Thoracic aorta (tissue), 2 donors: Measurements from ENCODE around the gene SPAG17. TPM values are rescaled to one million over a fixed set of nuclear protein-coding genes. Genes with fewer than 3 reads are reported as not detected.
"Not testable (repeated sequence)": the region's sequence is repeated elsewhere in the genome, so short reads cannot be mapped to it uniquely, and the experiment has no call there.

Experiments used
- ATAC-seq: fragments of 150-250 bp; one replicate; pipeline ENCODE4 v1.8.0; 2017; ENCODE audit warnings: low read depth; ENCODE audit not compliant: insufficient number of reproducible peaks, low FRiP score
- DNase-seq: peaks from one replicate; pipeline ENCODE4 v3.0.0-alpha.2; 2020; ENCODE audit warnings: low spot score
- H3K27ac ChIP-seq, 2 donors: fragments of 200-600 bp; sonication (generic); 1 replicate in 1 of 2; 2 replicates in 1 of 2; pipeline ENCODE4 v1.5.1; 2016; ENCODE audit warnings: mild to moderate bottlenecking in 2 of 2, moderate library complexity in 2 of 2
- H3K27me3 ChIP-seq: fragments of 200-600 bp; sonication (generic); replicated peaks from 2 replicates; pipeline ENCODE4 v1.6.0; 2016; ENCODE audit warnings: mild to moderate bottlenecking; ENCODE audit not compliant: insufficient read depth
- H3K36me3 ChIP-seq: fragments of 200-600 bp; sonication (generic); one replicate; pipeline ENCODE4 v1.5.1; 2016
- H3K4me1 ChIP-seq, 2 donors: fragments of 200-600 bp; sonication (generic); 1 replicate in 1 of 2; 2 replicates in 1 of 2; pipeline versions ENCODE4 v1.5.1 to v1.6.0; 2016; ENCODE audit warnings: low read depth in 2 of 2, mild to moderate bottlenecking in 1 of 2; ENCODE audit not compliant: control insufficient read depth in 1 of 2
- H3K4me3 ChIP-seq: fragments of 200-600 bp; sonication (generic); 2 replicates; pipeline ENCODE4 v1.5.1; 2016; ENCODE audit warnings: mild to moderate bottlenecking
- H3K9me3 ChIP-seq: fragments of 200-600 bp; sonication (generic); 2 replicates; pipeline ENCODE4 v1.5.1; 2016
- total RNA-seq, 2 donors: library from RNA; depleted of rRNA; stranded (reverse); fragments of >200 nt; gene quantifications; one replicate each; pipeline versions ENCODE4 v1.1.0 to v1.2.3, GENCODE V29; 2016
- TF ChIP-seq, protein P1 (sequence below): fragments of 200-600 bp; sonication (generic); IDR thresholded peaks from one replicate; pipeline ENCODE4 v1.5.1; 2019; ENCODE audit warnings: antibody characterized with exemption

The SPAG17 gene
- total RNA-seq, 2 donors from 2014 or later: not detected

GRCh38 chr1:117930484-117930883 lies 254.5 kb downstream of the SPAG17 start:
- H3K4me1 ChIP-seq: peaks cover 11 to 28% of the 10 kb centered on the region in 2 donors
- TF ChIP-seq, protein P1, sequence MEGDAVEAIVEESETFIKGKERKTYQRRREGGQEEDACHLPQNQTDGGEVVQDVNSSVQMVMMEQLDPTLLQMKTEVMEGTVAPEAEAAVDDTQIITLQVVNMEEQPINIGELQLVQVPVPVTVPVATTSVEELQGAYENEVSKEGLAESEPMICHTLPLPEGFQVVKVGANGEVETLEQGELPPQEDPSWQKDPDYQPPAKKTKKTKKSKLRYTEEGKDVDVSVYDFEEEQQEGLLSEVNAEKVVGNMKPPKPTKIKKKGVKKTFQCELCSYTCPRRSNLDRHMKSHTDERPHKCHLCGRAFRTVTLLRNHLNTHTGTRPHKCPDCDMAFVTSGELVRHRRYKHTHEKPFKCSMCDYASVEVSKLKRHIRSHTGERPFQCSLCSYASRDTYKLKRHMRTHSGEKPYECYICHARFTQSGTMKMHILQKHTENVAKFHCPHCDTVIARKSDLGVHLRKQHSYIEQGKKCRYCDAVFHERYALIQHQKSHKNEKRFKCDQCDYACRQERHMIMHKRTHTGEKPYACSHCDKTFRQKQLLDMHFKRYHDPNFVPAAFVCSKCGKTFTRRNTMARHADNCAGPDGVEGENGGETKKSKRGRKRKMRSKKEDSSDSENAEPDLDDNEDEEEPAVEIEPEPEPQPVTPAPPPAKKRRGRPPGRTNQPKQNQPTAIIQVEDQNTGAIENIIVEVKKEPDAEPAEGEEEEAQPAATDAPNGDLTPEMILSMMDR: no peak
- peak overlapping the region; percentile 92 for H3K4me3 ChIP-seq
- H3K27ac ChIP-seq: no peak overlapping the region
- no peaks in the 10 kb centered on the region for H3K27me3 ChIP-seq
- no peak for DNase-seq
- H3K9me3 ChIP-seq: no peaks in the 10 kb centered on the region
- no peaks in the 10 kb centered on the region for H3K36me3 ChIP-seq
- ATAC-seq: no peak

DNA sequence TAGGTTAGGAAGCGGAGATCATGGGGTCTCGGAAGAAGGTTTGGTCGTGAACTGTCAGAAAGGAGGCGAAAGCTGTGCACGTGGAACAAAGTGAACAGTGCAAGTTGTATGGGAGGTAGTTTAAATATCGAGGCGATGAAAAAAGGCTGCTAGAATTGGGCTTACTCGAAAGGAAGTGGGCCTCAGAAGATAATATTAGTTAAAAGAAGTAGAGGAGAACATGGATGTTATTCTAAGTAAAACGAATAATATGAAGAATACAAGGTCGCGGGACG lies 254.9 kb downstream of the SPAG17 start:
- no peaks in the 10 kb centered on the region for H3K36me3 ChIP-seq
- H3K4me3 ChIP-seq: peak overlapping the region; percentile 92
- H3K27me3 ChIP-seq: no peaks in the 10 kb centered on the region
- ATAC-seq (no peak), DNase-seq (no peak)
- peaks cover 11 to 28% of the 10 kb centered on the region in 2 donors for H3K4me1 ChIP-seq
- H3K9me3 ChIP-seq: no peaks in the 10 kb centered on the region
- peak overlapping the region in 1 of 2 donors; percentile 28 for H3K27ac ChIP-seq
- TF ChIP-seq, protein P1: no peak

DNA sequence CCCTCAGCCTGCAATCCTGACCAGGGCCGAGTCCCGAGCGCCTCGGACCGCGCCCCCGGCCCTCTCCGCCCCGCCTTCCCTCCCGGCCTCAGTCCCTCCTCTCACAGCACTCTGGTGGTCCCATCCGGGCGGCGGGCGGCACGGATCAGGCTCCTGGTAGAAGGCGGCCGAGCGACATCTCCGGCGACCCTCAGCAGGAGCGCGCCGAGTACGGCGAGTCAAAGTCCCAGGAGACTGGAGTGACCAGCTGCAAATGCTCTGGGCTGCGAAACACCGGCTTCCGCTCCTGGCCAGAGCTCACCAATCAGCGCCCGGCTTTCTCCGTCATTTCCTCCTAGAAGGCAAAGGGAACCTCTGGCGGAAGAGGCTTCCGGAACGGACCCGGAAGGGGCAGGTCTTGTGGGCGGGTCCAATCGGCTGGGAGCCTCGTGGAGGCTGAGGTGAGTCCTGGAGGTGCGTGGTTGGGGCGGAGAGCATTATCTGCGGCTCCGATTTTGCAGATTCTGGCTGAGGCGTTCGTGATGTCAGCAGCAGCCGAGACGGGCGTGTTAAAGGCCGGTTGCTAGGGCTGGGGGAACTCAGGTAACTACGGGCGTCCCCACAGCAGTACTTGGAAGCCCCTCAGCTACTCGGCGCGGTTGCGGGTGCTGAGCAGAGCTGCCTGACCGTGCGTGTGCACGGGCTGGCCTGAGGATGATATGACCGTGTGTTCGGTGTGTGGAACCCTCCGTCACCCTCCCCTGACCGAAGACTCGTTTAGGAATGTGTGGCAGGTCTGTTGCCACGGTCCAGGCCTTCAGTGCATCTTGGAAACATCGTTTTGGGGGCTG lies 255.5 kb downstream of the SPAG17 start, which contains the start of the genes GDAP2 and WDR3:
Gene GDAP2 (minus strand): TSS at position 279 of the 830 bp plus-strand sequence. CDS start 9,264 bp downstream, outside the sequence.
Gene WDR3 (plus strand): TSS at position 397 of the 830 bp plus-strand sequence. CDS start 3,581 bp downstream, outside the sequence.
- H3K36me3 ChIP-seq: no peaks in the 10 kb centered on the region
- H3K27me3 ChIP-seq: no peaks in the 10 kb centered on the region
- DNase-seq (peak; percentile 92), ATAC-seq (peak; percentile 98)
- TF ChIP-seq, protein P1: no peak
- peak within 1 kb of the TSS; percentile 92 for H3K4me3 ChIP-seq
- H3K9me3 ChIP-seq: no peaks in the 10 kb centered on the region
- peaks cover 11 to 28% of the 10 kb centered on the region in 2 donors for H3K4me1 ChIP-seq
- H3K27ac ChIP-seq: peak within 1 kb of the TSS; percentile 62 to 75

DNA sequence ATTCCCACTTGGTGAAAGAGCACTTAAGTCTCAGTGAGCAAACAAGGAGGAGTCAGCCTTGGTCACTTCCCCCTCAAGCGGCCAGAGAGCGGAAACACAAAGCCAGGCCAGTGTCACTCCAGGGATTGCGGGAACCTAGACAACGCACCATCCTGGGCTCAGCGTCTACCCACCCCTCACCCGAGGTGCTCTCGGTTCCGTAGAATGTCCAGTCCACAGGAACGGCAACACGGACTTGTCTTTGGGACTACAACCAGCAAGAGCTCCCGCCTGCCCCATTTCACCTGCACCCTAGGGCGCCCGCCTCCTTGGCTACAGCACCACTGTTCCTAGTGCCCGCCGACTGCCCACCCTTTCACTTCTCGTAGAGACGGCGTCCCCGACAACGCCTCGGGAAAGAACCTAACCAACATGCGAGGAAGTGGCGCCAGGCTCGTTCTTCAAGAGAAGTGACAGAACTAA lies 256.1 kb downstream of the SPAG17 start:
- peak overlapping the region; percentile 92 for H3K4me3 ChIP-seq
- ATAC-seq: peak; percentile 62
- H3K36me3 ChIP-seq: no peaks in the 10 kb centered on the region
- TF ChIP-seq, protein P1: no peak
- no peaks in the 10 kb centered on the region for H3K9me3 ChIP-seq
- H3K27ac ChIP-seq: peak overlapping the region; percentile 62 to 75
- peak; percentile 10 for DNase-seq
- no peaks in the 10 kb centered on the region for H3K27me3 ChIP-seq
- H3K4me1 ChIP-seq: peaks cover 11 to 28% of the 10 kb centered on the region in 2 donors

GRCh38 chr1:117925981-117926380 lies 259.0 kb downstream of the SPAG17 start:
- Histone ChIP-seq H3K27me3 (no peaks in the 10 kb centered on the region), H3K4me1 (peaks cover 9 to 20% of the 10 kb centered on the region in 2 donors), H3K27ac (no peak overlapping the region), H3K9me3 (no peaks in the 10 kb centered on the region), H3K4me3 (no peak overlapping the region), H3K36me3 (no peaks in the 10 kb centered on the region)
- no peak for ATAC-seq
- TF ChIP-seq, protein P1: no peak
- DNase-seq: no peak

DNA sequence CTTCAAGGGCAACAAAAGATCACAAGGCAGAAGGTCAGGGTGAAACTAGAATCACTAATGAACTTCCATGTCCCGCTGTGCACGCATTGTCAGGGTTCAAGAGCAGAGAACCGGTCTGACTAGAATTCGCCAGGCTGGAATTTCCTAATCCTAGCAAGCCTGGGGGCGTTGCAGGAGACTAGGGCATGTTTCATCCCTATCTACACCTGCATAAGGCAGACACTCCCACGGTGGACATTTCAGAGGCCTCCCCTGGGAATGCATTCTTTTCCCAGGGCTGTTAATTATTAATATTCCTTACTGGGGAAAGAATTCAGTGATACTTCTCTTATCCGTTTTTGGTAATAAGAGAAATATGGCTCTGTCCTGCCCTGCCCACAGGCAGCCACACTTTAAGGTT lies 262.3 kb downstream of the SPAG17 start:
- H3K4me1 ChIP-seq: not testable (repeated sequence)

More for the DNA sequence above, 262.3 kb downstream of the SPAG17 start:
- not testable (repeated sequence) for H3K27me3 ChIP-seq, H3K9me3 ChIP-seq, H3K27ac ChIP-seq, ATAC-seq, DNase-seq, H3K4me3 ChIP-seq
- H3K36me3 ChIP-seq: peaks cover 13% of the 10 kb centered on the region
